KOPT-K1 (cell line): ENCODE results near the gene INPP4A.
"Not testable (repeated sequence)": the region's sequence is repeated elsewhere in the genome, so short reads cannot be mapped to it uniquely, and the experiment has no call there.

Source experiments
- H3K27ac ChIP-seq: fragments of 200-600 bp; sonication (generic); 2 replicates; pipeline ENCODE4 v1.5.1; 2016; ENCODE audit warnings: antibody characterized with exemption, mild to moderate bottlenecking, low read depth, low read length; ENCODE audit not compliant: poor library complexity, severe bottlenecking
- H3K36me3 ChIP-seq: fragments of 200-600 bp; sonication (generic); 2 replicates; pipeline ENCODE4 v1.5.1; 2017; ENCODE audit warnings: antibody characterized with exemption, mild to moderate bottlenecking, low read length, moderate library complexity; ENCODE audit not compliant: insufficient read depth
- H3K9me3 ChIP-seq: fragments of 200-600 bp; sonication (generic); 2 replicates; pipeline ENCODE4 v1.5.1; 2017; ENCODE audit warnings: antibody characterized with exemption, low read length, mild to moderate bottlenecking; ENCODE audit not compliant: insufficient read depth, poor library complexity, severe bottlenecking

The INPP4A gene

GRCh38 chr2:98580656-98581284 is 136.1 kb downstream of the INPP4A start:
- Histone ChIP-seq H3K36me3 (peaks cover 87% of the 10 kb centered on the region), H3K27ac (no peak overlapping the region), H3K9me3 (no peaks in the 10 kb centered on the region)

- peaks cover 87% of the 10 kb centered on the region for H3K36me3 ChIP-seq
- H3K9me3 ChIP-seq, result no peaks in the 10 kb centered on the region
- no peak overlapping the region for H3K27ac ChIP-seq
Observed at GRCh38 chr2:98582523-98582922, 137.9 kb downstream of the INPP4A start.

- Histone ChIP-seq H3K27ac (no peak overlapping the region), H3K9me3 (no peaks in the 10 kb centered on the region), H3K36me3 (peaks cover 79% of the 10 kb centered on the region)
Observed at GRCh38 chr2:98583276-98583675, 138.6 kb downstream of the INPP4A start.

GRCh38 chr2:98583816-98584618 is 139.4 kb downstream of the INPP4A start:
- H3K36me3 ChIP-seq, result peaks cover 72% of the 10 kb centered on the region
- H3K27ac ChIP-seq, result peak overlapping the region; percentile 15
- no peaks in the 10 kb centered on the region for H3K9me3 ChIP-seq

GRCh38 chr2:98585386-98585785 is 140.7 kb downstream of the INPP4A start:
- H3K36me3 ChIP-seq, result peaks cover 62% of the 10 kb centered on the region
- no peak overlapping the region for H3K27ac ChIP-seq
- H3K9me3 ChIP-seq, result no peaks in the 10 kb centered on the region

- peaks cover 59% of the 10 kb centered on the region for H3K36me3 ChIP-seq
- H3K9me3 ChIP-seq, result no peaks in the 10 kb centered on the region
- peak overlapping the region; percentile 97 for H3K27ac ChIP-seq
Observed at GRCh38 chr2:98586551-98587140, 142.0 kb downstream of the INPP4A start.

- peaks cover 2% of the 10 kb centered on the region for H3K9me3 ChIP-seq
- peaks cover 60% of the 10 kb centered on the region for H3K36me3 ChIP-seq
- H3K27ac ChIP-seq, result peak overlapping the region; percentile 97
Observed at GRCh38 chr2:98588880-98589431, 144.3 kb downstream of the INPP4A start.

GRCh38 chr2:98589489-98589888 is 144.8 kb downstream of the INPP4A start:
- H3K9me3 ChIP-seq, result peaks cover 6% of the 10 kb centered on the region

GRCh38 chr2:98592565-98592964 is 147.9 kb downstream of the INPP4A start:
- peaks cover 54% of the 10 kb centered on the region for H3K36me3 ChIP-seq
- peak overlapping the region; percentile 97 for H3K27ac ChIP-seq
- H3K9me3 ChIP-seq, result peaks cover 6% of the 10 kb centered on the region

More at GRCh38 chr2:98589489-98589888, 144.8 kb downstream of the INPP4A start:
- H3K36me3 ChIP-seq, result peaks cover 58% of the 10 kb centered on the region
- peak overlapping the region; percentile 97 for H3K27ac ChIP-seq

- not testable (repeated sequence) for H3K27ac ChIP-seq, H3K9me3 ChIP-seq
- H3K36me3 ChIP-seq, result peaks cover 71% of the 10 kb centered on the region
Observed at GRCh38 chr2:98594665-98595064, 150.0 kb downstream of the INPP4A start.

GRCh38 chr2:98598781-98599428 is 154.2 kb downstream of the INPP4A start:
- no peak overlapping the region for H3K27ac ChIP-seq
- peaks cover 79% of the 10 kb centered on the region for H3K36me3 ChIP-seq
- peaks cover 4% of the 10 kb centered on the region for H3K9me3 ChIP-seq

GRCh38 chr2:98601532-98602132 is 157.0 kb downstream of the INPP4A start:
- Histone ChIP-seq H3K36me3 (peaks cover 84% of the 10 kb centered on the region), H3K9me3 (no peaks in the 10 kb centered on the region), H3K27ac (no peak overlapping the region)

- H3K36me3 ChIP-seq, result peaks cover 59% of the 10 kb centered on the region
- H3K9me3 ChIP-seq, result no peaks in the 10 kb centered on the region
- H3K27ac ChIP-seq, result no peak overlapping the region
Observed at GRCh38 chr2:98604547-98604946, 159.9 kb downstream of the INPP4A start.

GRCh38 chr2:98605076-98605475 is 160.4 kb downstream of the INPP4A start:
- H3K36me3 ChIP-seq, result peaks cover 58% of the 10 kb centered on the region
- H3K9me3 ChIP-seq, result no peaks in the 10 kb centered on the region
- no peak overlapping the region for H3K27ac ChIP-seq
